CD14-positive monocyte (primary cell): Measurements from ENCODE around the gene USP48. TPM values are rescaled to one million over a fixed set of nuclear protein-coding genes. Genes with fewer than 3 reads are reported as not detected.

Source experiments
- DNase-seq, 3 donors: peaks; one replicate each; pipeline ENCODE4 v3.0.0-alpha.2; 2011 to 2022
- H2AFZ ChIP-seq: 2 replicates; pipeline ENCODE4 v1.6.0; 2012; ENCODE audit warnings: mild to moderate bottlenecking, low read depth, low read length, inconsistent platforms; ENCODE audit not compliant: insufficient read depth, poor library complexity, severe bottlenecking
- H3K27ac ChIP-seq, 2 donors: 1 replicate in 1 of 2; 2 replicates in 1 of 2; pipeline ENCODE4 v1.5.1; 2012 to 2013; ENCODE audit warnings: low read length in 2 of 2, control low read depth in 1 of 2, inconsistent platforms in 1 of 2, low read depth in 1 of 2, mild to moderate bottlenecking in 1 of 2
- H3K27me3 ChIP-seq, 2 donors: one replicate each; pipeline versions ENCODE4 v1.6.0 to v1.6.1; 2011 to 2013; ENCODE audit warnings: low read length in 2 of 2; ENCODE audit not compliant: control insufficient read depth in 2 of 2, insufficient read depth in 2 of 2
- H3K36me3 ChIP-seq, 2 donors: replicated peaks in 1 of 2; 1 replicate in 1 of 2; 2 replicates in 1 of 2; pipeline versions ENCODE4 v1.5.1 to v1.6.1; 2012 to 2013; ENCODE audit warnings: low read length in 2 of 2, control low read depth in 1 of 2, inconsistent platforms in 1 of 2, mild to moderate bottlenecking in 1 of 2; ENCODE audit not compliant: insufficient read depth in 2 of 2, control insufficient read depth in 1 of 2
- H3K4me1 ChIP-seq, 2 donors: 1 replicate in 1 of 2; 2 replicates in 1 of 2; pipeline versions ENCODE4 v1.5.1 to v1.6.1; 2012 to 2013; ENCODE audit warnings: low read length in 2 of 2, control low read depth in 1 of 2, inconsistent platforms in 1 of 2, mild to moderate bottlenecking in 1 of 2, moderate library complexity in 1 of 2; ENCODE audit not compliant: insufficient read depth in 2 of 2, control insufficient read depth in 1 of 2
- H3K4me2 ChIP-seq: replicated peaks from 2 replicates; pipeline ENCODE3; 2012; ENCODE audit warnings: low read length, moderate library complexity, mild to moderate bottlenecking; ENCODE audit not compliant: poor library complexity, severe bottlenecking; ENCODE audit errors: extremely low read depth
- H3K4me3 ChIP-seq, 3 experiments: fragments of 200-600 bp in 1 of 3; sonication (generic) in 1 of 3; replicated peaks in 1 of 3; 1 replicate in 2 of 3; 2 replicates in 1 of 3; pipeline ENCODE4 v1.5.1; 2011 to 2013; ENCODE audit warnings: low read length in 3 of 3, mild to moderate bottlenecking in 3 of 3, control low read depth in 2 of 3, low read depth in 2 of 3, inconsistent platforms in 1 of 3, moderate library complexity in 1 of 3
- H3K79me2 ChIP-seq: 2 replicates; pipeline ENCODE4 v1.6.0; 2012; ENCODE audit warnings: mild to moderate bottlenecking, control low read depth, inconsistent platforms, low read length, moderate library complexity; ENCODE audit not compliant: insufficient read depth
- H3K9ac ChIP-seq: 2 replicates; pipeline ENCODE4 v1.6.0; 2017; ENCODE audit warnings: low read length, mild to moderate bottlenecking; ENCODE audit not compliant: insufficient read depth, poor library complexity, severe bottlenecking
- H3K9me3 ChIP-seq, 2 donors: replicated peaks in 1 of 2; 1 replicate in 1 of 2; 2 replicates in 1 of 2; pipeline versions ENCODE4 v1.5.1 to v1.6.1; 2012 to 2013; ENCODE audit warnings: low read length in 2 of 2, control low read depth in 1 of 2; ENCODE audit not compliant: control insufficient read depth in 1 of 2, insufficient read depth in 1 of 2
- H4K20me1 ChIP-seq: 2 replicates; pipeline ENCODE4 v1.6.0; 2012; ENCODE audit warnings: mild to moderate bottlenecking, low read length, control low read depth, moderate library complexity; ENCODE audit not compliant: insufficient read depth
- H3K27ac Mint-ChIP-seq, 7 donors: one replicate each; pipeline ENCODE4 v1.8.0; 2020; ENCODE audit warnings: mild to moderate bottlenecking in 7 of 7, mixed read lengths in 7 of 7, moderate library complexity in 6 of 7, inconsistent platforms in 2 of 7
- H3K27me3 Mint-ChIP-seq, 3 donors: one replicate each; pipeline ENCODE4 v1.8.0; 2021 to 2022; ENCODE audit warnings: low read depth in 3 of 3, mild to moderate bottlenecking in 3 of 3, mixed read lengths in 3 of 3, moderate library complexity in 3 of 3, inconsistent platforms in 1 of 3
- H3K36me3 Mint-ChIP-seq, 2 donors: one replicate each; pipeline ENCODE4 v1.8.0; 2020; ENCODE audit warnings: mixed read lengths in 2 of 2, inconsistent platforms in 1 of 2, mild to moderate bottlenecking in 1 of 2
- H3K4me1 Mint-ChIP-seq: one replicate; pipeline ENCODE4 v1.8.0; 2020; ENCODE audit warnings: mild to moderate bottlenecking, mixed read lengths
- H3K4me3 Mint-ChIP-seq, 2 donors: one replicate each; pipeline ENCODE4 v1.8.0; 2020; ENCODE audit warnings: mild to moderate bottlenecking in 2 of 2, mixed read lengths in 2 of 2, moderate library complexity in 1 of 2
- H3K9me3 Mint-ChIP-seq, 7 donors: one replicate each; pipeline ENCODE4 v1.8.0; 2020 to 2022; ENCODE audit warnings: mixed read lengths in 7 of 7, mild to moderate bottlenecking in 6 of 7, moderate library complexity in 6 of 7, inconsistent platforms in 2 of 7
- WGBS: methylation state at CpG from one replicate; pipeline ENCODE4 v1.1.5; 2013; ENCODE audit warnings: missing lambda C conversion rate; ENCODE audit not compliant: insufficient coverage; 5-methylcytosine and 5-hydroxymethylcytosine counted together
- intact Hi-C, 2 donors: fragments of 100-400 bp; cut with micrococcal nuclease; formaldehyde crosslinking; loops; one replicate each; pipeline versions ENCODE4 v1.15.0 to v1.15.1; 2023
- polyA plus RNA-seq, 3 donors: library from polyadenylated mRNA; depleted of rRNA in 1 of 3; unstranded in 2 of 3; stranded (reverse) in 1 of 3; fragments of 300-500 nt in 2 of 3; fragments of >200 nt in 1 of 3; fragmentation: Illumina TruSeq in 2 of 3; gene quantifications; 1 replicate in 2 of 3; 2 replicates in 1 of 3; pipeline ENCODE4 v1.2.3, GENCODE V29; 2012 to 2021
- TF ChIP-seq, protein P1 (sequence below): fragments of 200-600 bp; IDR thresholded peaks from one replicate; pipeline ENCODE4 v1.8.0; 2022; ENCODE audit warnings: antibody characterized with exemption, mild to moderate bottlenecking

USP48 gene
- polyA plus RNA-seq, 3 donors: 26.5 to 40.2 (median 34.3) TPM

DNA sequence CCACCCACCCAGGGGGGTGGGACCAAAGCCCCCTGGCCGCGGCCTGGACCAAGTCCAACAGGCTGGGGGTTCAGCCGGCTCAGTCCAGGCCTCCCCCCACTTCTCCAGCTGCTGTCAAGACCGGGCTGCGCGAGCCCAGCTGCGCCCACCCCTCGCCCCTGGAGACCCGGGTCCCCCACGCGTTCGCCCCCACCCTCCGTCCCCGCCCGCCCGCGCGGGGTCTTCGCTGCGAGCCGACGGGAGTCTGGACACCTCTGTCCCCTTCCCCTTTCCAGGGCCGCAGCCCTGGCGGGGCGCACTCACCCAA lies 114.0 kb downstream of the USP48 start:
- Mint-ChIP-seq H3K27ac (no peak overlapping the region), H3K4me1 (peaks cover 32% of the 10 kb centered on the region), H3K27me3 (peaks cover 46 to 59% (median 48%) of the 10 kb centered on the region in 3 donors), H3K4me3 (peak overlapping the region in 1 of 2 donors; percentile 26), H3K36me3 (no peaks in the 10 kb centered on the region), H3K9me3 (peaks cover 0 to 5% (median 0%) of the 10 kb centered on the region in 7 donors)
- no peaks in the 10 kb centered on the region for H3K36me3 ChIP-seq
- TF ChIP-seq, protein P1, sequence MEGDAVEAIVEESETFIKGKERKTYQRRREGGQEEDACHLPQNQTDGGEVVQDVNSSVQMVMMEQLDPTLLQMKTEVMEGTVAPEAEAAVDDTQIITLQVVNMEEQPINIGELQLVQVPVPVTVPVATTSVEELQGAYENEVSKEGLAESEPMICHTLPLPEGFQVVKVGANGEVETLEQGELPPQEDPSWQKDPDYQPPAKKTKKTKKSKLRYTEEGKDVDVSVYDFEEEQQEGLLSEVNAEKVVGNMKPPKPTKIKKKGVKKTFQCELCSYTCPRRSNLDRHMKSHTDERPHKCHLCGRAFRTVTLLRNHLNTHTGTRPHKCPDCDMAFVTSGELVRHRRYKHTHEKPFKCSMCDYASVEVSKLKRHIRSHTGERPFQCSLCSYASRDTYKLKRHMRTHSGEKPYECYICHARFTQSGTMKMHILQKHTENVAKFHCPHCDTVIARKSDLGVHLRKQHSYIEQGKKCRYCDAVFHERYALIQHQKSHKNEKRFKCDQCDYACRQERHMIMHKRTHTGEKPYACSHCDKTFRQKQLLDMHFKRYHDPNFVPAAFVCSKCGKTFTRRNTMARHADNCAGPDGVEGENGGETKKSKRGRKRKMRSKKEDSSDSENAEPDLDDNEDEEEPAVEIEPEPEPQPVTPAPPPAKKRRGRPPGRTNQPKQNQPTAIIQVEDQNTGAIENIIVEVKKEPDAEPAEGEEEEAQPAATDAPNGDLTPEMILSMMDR: no peak
- no peak overlapping the region for H2AFZ ChIP-seq
- H3K9ac ChIP-seq: peak overlapping the region; percentile 49
- peak overlapping the region; percentile 79 for H3K4me2 ChIP-seq
- H3K27ac ChIP-seq: no peak overlapping the region
- H4K20me1 ChIP-seq: peaks cover 30% of the 10 kb centered on the region
- H3K79me2 ChIP-seq: no peaks in the 10 kb centered on the region
- peaks cover 21 to 28% of the 10 kb centered on the region in 2 donors for H3K4me1 ChIP-seq
- WGBS: under 1% methylated on average over 25 of the region's 25 CpGs
- peaks cover 0 to 6% of the 10 kb centered on the region in 2 donors for H3K9me3 ChIP-seq
- no peak for DNase-seq
- intact Hi-C loops: no loop called here
- peaks cover 18 to 51% of the 10 kb centered on the region in 2 donors for H3K27me3 ChIP-seq
- peak overlapping the region in 1 of 3 experiments; percentile 67 for H3K4me3 ChIP-seq

DNA sequence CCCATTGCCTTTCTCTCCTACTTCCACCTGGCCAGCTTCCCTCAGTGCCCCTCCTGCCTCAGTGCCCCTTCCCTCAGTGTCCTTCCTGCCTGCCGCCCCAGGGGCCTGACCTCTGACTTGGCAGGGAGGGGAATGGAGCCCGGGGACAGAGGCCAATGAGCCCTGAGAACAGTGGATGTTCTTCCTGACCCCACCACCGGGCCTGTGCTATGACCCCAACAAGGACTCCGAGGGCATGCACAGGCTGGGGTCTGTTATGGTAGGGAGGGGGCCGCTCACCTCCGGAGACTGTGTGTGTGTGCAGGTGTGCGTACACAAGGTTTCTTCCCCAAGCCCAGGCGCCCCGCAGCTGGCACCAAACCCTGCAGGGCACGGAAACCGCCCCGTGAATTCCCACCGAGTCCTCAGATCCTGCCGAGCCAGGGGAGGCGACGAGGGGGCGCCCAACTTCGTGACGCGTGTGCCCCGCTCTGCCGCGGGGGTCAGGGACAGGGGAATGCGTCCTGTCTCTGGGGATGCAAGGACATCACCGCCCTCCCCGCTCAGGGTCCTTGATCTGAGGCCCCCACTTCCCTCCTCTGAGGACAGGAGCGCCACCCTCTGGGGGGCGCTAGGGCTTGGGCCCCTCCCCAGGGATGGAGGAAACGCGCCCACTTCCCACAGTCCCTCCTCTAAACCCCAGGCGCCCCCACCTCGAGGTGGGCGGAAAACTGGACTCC lies 114.6 kb downstream of the USP48 start:
- intact Hi-C loops: no loop called here
- peaks cover 31% of the 10 kb centered on the region for H3K4me1 Mint-ChIP-seq
- H3K27ac ChIP-seq: no peak overlapping the region
- H2AFZ ChIP-seq: no peak overlapping the region
- H3K9ac ChIP-seq: no peak overlapping the region
- peaks cover 16 to 28% of the 10 kb centered on the region in 2 donors for H3K4me1 ChIP-seq
- H3K4me3 Mint-ChIP-seq: peak overlapping the region in 1 of 2 donors; percentile 51
- WGBS: 10% methylated on average over 29 of the region's 33 CpGs
- no peak overlapping the region for H3K27ac Mint-ChIP-seq
- H3K79me2 ChIP-seq: no peaks in the 10 kb centered on the region
- peaks cover 46 to 60% (median 48%) of the 10 kb centered on the region in 3 donors for H3K27me3 Mint-ChIP-seq
- H3K9me3 Mint-ChIP-seq: peaks cover 0 to 5% (median 0%) of the 10 kb centered on the region in 7 donors
- TF ChIP-seq, protein P1: no peak
- DNase-seq: no peak
- no peaks in the 10 kb centered on the region for H3K36me3 ChIP-seq
- peak overlapping the region; percentile 79 for H3K4me2 ChIP-seq
- peaks cover 25% of the 10 kb centered on the region for H4K20me1 ChIP-seq
- H3K9me3 ChIP-seq: peaks cover 0 to 6% of the 10 kb centered on the region in 2 donors
- peaks cover 18 to 51% of the 10 kb centered on the region in 2 donors for H3K27me3 ChIP-seq
- H3K4me3 ChIP-seq: peak overlapping the region in 1 of 3 experiments; percentile 67
- H3K36me3 Mint-ChIP-seq: no peaks in the 10 kb centered on the region
